IPS DF 4.7 (cell line): ENCODE measurements around the gene TATDN2.

Source experiments
- DNase-seq: peaks from one replicate; pipeline ENCODE4 v3.0.0-alpha.2; 2013; ENCODE audit warnings: low spot score; ENCODE audit errors: extremely low read depth

TATDN2 gene

DNA sequence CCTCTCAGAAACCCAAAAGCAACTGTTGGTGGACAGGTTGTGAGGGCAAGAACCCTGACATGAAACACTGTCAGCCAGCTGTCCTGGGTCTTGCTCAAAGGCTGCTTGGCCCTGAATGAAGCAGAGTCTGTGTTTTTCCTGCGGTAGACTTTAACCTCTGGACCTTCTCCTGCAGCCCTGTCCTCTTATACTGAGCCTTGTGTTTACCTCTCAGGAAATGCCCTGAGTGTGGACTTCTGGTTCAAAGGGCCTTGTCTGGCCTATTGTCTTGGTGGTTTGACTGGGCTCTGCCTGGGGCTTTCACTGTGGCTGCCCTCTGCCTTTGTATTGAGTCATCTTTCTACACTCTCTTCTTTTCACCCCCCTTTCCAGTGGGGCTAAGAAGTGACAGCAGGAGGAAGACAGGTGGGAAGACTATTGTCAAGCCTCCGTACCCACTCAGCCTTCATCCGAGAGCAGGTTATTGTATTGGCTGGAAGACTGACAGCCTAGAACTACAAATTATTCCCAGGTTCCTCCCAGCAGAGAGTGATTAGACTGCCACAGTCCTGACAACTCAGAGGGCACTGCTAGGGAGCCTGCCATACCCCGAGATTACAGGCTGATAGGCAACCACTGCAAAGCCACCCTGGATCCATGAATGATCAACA is 69.2 kb downstream of the TATDN2 start:
- DNase-seq, result no peak

DNA sequence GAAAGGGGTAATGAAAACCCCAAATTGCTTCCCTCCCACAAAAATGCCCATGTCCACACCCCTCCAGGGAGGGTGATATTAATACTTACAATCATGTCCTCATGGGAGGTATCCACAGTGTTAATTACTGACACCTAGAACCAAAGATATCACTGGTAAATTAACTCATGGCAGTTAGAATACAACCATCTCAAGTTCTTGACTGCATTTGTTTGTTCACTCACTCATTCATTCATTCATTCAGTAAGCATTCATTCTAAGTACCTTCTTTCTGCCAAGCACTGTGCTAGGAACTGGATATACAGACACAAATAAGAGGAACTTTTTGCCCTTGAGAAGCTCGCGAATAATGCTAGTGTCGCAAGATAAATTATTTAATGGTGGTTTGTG is 69.7 kb downstream of the TATDN2 start:
- no peak for DNase-seq

DNA sequence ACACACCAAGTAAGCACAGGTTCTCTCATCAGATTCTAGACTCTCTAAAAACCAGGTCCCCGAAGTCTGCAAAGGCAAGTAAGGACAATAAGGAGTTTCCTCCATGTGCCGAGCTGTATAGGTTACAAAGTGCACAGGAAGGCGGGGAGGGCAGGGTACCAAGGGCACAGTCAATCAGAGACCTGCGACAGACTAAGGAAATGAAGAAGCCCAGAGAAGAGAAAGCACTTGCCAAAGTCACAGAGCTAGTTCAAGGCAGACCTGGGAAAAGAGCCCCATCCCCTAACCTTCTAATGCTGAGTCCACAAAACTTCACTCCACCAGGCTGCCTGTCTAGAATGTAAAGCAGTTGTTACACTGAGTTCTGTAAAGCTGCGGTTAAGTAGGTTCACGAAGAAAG is 71.0 kb downstream of the TATDN2 start:
- DNase-seq, result no peak

DNA sequence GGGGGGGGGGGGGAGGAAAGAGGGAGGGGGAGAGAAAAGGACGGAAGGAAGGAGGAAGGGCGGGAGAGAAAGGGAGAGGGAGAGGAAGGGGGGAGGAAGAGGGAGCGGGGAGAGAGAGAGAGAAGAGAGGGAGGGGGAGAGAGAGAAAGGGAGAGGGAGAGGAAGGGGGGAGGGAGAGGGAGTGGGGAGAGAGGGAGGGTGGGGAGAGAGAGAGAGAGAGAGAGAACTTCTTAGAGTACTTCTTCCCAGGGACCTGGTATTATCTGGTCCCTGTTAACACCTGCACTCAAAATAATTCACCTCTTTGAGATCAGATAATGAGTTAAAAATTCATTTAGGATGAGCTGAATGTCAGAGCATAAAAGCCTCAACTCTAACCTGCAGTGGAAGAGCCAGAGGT is 71.5 kb downstream of the TATDN2 start:
- DNase-seq, result no peak

DNA sequence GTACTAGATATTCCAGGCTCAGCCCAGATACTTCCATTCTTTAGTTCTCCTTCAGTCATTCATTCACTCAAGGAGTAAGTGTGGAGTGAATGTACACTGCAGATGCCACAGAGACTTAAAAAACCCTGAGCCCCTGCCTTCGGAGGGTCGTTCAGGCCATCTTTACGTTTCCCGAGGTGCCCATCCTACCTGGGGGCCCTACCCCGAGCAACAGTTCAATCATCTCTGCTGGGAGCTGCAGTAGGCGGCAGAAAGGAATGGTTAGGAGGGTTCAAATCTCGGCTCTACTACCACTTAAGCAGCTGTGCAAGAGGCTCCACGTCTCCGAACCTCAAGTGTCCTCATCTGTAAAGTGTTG is 72.0 kb downstream of the TATDN2 start:
- no peak for DNase-seq

DNA sequence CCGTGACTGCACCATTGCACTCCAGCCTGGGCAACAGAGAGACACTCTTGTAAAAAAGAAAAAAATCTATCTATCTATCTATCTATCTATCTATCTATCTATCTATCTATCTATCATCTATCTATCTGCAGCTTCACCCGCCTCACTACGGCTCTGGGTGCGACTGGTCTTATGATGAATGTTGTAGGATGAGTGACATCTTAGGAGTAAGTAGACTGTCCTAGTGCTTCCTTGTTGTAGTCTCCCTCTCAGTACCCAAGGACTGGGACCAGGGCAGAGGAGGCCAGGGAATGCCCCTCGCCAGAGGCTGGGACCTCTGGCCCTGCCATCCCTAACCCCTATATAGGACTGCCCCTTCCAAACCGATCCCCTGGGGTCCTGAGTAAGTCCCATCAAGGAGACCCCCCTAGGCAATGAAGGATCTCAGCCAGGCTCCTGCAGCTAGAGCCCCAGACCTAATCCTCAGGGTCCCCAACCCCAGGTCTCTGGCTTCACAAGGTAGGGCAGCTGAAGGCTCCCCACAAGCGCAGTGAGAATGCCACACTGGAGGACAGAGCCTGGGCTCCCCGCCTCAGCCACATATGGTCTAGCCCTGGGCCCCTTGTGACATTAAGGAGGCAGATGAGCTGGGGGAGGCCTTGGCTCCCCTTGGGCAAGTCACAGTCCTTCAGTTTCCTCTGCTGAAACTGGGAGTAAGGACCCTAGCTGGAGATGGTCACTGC is 73.5 kb downstream of the TATDN2 start:
- no peak for DNase-seq

DNA sequence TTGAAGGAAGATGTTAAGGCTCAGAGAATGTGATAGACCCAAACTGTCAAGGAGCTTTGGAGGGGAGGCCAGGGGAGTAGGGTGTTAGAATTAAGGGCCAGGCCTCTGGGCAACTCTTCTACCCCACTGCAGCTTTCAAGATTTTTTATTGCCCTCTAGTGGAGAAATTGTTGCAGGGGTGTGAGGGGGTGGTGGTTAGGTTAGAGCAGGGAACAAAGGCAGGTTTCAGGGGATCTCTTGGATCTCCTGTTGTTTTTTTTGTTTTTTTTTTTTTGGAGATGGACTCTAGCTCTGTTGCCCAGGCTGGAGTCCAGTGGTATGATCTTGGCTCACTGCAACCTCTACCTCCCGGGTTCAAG is 74.1 kb downstream of the TATDN2 start:
- no peak for DNase-seq

DNA sequence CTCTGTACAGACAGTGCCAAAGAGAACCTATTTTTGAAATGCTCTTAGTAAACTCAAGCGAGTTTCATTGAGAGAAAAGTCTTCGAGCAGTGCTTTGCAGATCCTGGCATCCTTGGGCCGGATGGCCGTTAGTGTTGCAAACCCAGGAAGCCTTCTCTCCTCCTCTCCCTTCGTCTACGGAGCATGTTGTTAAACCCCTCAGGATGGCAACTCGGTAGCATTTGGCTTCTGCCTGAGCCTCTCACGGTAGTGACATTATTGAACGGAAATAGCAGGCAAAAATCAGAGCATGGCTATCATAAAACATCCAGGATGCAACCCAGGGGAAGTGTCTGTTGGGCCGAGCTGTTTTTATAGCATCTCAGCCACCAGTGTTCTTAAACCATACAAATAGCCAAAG is 79.3 kb downstream of the TATDN2 start:
- no peak for DNase-seq

DNA sequence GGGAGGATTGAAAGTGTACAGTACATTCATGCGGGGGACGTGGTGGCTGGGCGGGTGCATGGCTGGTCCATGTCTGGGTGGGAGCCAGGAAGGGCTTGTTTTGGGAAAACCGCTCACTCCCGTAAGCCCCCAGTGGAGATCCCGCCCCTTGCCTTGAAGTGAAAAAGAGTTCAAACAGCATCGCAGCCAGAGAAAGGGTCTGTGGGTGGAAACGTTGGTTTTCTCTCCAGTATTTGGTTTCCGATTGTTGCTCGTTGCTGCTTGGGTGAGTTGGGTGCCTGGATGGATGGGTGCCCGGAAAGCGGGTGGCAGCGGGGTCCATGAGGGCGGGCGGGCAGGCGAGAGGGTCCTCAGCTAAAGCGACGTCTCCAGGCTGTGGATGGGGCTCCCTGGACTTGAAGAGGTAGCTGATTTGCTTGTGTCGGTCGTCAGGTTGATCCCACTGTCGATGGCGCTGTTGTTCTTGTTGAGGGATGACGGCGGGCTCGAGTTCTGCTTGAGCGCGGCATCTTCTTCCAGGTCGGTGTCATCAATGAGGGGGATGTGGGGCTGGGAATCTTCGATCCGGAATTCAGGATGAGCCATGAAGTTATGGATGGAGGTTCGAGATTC is 80.3 kb downstream of the TATDN2 start:
- no peak for DNase-seq

DNA sequence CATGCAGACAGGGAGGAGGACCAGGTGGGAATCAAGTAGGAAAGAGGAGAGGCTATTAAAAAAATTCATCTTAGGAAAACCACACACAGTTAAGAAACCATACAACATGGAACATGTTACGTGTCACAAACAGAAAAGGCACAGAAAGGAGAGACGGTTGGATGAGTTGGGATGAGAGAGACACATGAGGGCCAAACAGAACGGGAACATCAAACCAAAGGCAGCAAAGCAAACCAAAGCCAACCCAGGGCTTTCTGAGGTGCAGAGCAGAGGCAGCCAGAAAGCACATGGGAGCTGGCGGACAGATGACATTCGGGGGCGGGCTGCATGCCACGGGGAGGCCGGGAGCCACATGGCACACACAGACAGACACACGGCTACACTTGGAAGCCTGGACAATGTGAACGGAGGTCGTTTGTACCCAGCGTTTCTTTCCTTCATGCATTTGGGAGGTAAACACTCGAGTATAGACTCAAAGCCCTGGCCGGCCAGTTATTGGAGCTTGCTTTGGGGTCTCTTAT is 81.3 kb downstream of the TATDN2 start:
- DNase-seq, result no peak

DNA sequence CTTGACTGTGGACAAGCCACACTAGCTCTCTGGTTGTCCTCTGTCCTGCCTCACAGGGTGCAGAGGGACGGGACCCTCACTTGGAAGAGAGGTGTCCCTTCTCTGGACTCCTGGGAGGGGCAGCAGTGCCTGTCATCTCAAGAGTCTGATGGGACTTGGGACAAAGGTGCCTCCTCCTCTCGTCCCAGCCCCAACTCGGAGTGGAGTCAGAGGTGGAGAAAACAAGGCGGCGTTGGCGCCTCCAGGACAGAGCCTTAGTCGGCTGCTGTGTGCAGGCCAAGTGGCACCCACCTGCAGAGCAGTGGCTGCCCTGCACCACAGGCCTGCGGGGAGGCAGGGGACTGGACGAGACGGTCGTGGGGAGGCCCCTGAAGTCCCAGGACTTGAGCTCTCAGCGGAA is 82.1 kb downstream of the TATDN2 start:
- no peak for DNase-seq
